ENCODE data around the gene OPCML. TPM values are rescaled to one million over a fixed set of nuclear protein-coding genes. Genes with fewer than 3 reads are reported as not detected.

OPCML gene
- total RNA-seq, 1 experiment from 2014 or later, result 0.94 TPM

DNA sequence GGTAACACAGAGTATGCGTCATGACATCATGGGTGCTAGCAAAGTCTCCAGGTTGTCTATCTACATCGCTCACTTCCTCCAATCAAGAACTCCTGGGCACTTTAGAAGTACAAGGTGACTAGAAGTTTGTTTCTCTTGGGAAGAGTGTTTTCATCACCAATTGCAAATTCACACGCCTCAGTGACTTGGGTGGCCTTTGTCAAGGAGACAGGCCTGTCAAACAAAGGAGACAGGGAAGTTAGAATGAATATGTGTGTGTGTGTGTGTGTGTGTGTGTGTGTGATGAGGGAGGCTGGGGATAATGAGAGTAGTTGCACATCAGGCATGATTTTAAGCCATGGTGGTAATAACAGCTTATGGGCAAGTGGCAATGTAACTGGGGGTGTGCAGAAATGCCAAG is 953.2 kb downstream of the OPCML start:
- H2BK12ac ChIP-seq (ENCODE audit: insufficient read length, low read depth, low read length), result no peak overlapping the region
- no peak overlapping the region for H2BK20ac ChIP-seq (ENCODE audit: low read depth, low read length, poor library complexity, severe bottlenecking)
- H2BK15ac ChIP-seq (ENCODE audit: low read depth, low read length), result no peak overlapping the region
- WGBS (ENCODE audit: extremely low coverage, insufficient read length, low lambda C conversion rate), result no CpG with 5 or more reads among the region's 3 CpGs
- H3K79me1 ChIP-seq (ENCODE audit: insufficient read depth, low read depth, low read length, poor library complexity, severe bottlenecking), result no peaks in the 10 kb centered on the region
- H2BK5ac ChIP-seq (ENCODE audit: insufficient read length, low read length), result no peak overlapping the region
- H2BK120ac ChIP-seq (ENCODE audit: low read depth, low read length, poor library complexity, severe bottlenecking), result no peak overlapping the region
- DNase-seq, result no peak
- peaks cover 3% of the 10 kb centered on the region; the same call in 1 of the 2 replicates for H3K4me1 ChIP-seq (ENCODE audit: insufficient read depth, low read length)
- H4K8ac ChIP-seq (replicated peaks; ENCODE audit: insufficient read length, low read depth, low read length), result no peak overlapping the region
- H4K91ac ChIP-seq (ENCODE audit: insufficient read length, low read depth, low read length), result no peak overlapping the region
- no peak overlapping the region for H3K4me3 Mint-ChIP-seq
- H3K18ac ChIP-seq (ENCODE audit: insufficient read length, low read depth, low read length), result no peak overlapping the region
- H3K4me1 Mint-ChIP-seq, result peaks cover 10 to 16% of the 10 kb centered on the region in 2 experiments
- H3K9me3 Mint-ChIP-seq, result 0 out of 5 replicates have a peak, but pooled peaks cover 0 to 3% of the 10 kb centered on the region in 2 experiments
- no peak overlapping the region for H3K4me2 ChIP-seq (ENCODE audit: insufficient read depth, insufficient read length, low read length)
- H3K79me2 ChIP-seq (ENCODE audit: insufficient read depth, low read length), result no peaks in the 10 kb centered on the region
- H3K14ac ChIP-seq (ENCODE audit: insufficient read depth, low read length), result no peak overlapping the region
- H2AK5ac ChIP-seq (ENCODE audit: insufficient read length, low read length), result no peak overlapping the region
- H3K23me2 ChIP-seq (ENCODE audit: insufficient read length, low read depth, low read length, poor library complexity, severe bottlenecking), result no peaks in the 10 kb centered on the region
- no peak overlapping the region for H3K27ac Mint-ChIP-seq
- H3K27ac ChIP-seq (ENCODE audit: insufficient read length, low read depth, low read length), result no peak overlapping the region
- TF ChIP-seq, protein P1, sequence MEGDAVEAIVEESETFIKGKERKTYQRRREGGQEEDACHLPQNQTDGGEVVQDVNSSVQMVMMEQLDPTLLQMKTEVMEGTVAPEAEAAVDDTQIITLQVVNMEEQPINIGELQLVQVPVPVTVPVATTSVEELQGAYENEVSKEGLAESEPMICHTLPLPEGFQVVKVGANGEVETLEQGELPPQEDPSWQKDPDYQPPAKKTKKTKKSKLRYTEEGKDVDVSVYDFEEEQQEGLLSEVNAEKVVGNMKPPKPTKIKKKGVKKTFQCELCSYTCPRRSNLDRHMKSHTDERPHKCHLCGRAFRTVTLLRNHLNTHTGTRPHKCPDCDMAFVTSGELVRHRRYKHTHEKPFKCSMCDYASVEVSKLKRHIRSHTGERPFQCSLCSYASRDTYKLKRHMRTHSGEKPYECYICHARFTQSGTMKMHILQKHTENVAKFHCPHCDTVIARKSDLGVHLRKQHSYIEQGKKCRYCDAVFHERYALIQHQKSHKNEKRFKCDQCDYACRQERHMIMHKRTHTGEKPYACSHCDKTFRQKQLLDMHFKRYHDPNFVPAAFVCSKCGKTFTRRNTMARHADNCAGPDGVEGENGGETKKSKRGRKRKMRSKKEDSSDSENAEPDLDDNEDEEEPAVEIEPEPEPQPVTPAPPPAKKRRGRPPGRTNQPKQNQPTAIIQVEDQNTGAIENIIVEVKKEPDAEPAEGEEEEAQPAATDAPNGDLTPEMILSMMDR (conservative IDR thresholded peaks at IDR 0.05), result no peak
- H3K27me3 ChIP-seq (ENCODE audit: insufficient read depth, low read length), result no peaks in the 10 kb centered on the region
- H3K56ac ChIP-seq (ENCODE audit: insufficient read length, low read depth, low read length), result no peak overlapping the region
- H3T11ph ChIP-seq (ENCODE audit: low read length), result no peak overlapping the region
- H3K4ac ChIP-seq (ENCODE audit: low read depth, low read length), result no peak overlapping the region
- no peak overlapping the region for H4K5ac ChIP-seq (ENCODE audit: insufficient read length, low read depth, low read length)
- no peaks in the 10 kb centered on the region for H4K20me1 ChIP-seq (ENCODE audit: control insufficient read depth, insufficient read depth, insufficient read length)
- no peak overlapping the region for H3K9ac ChIP-seq (ENCODE audit: extremely low read depth, insufficient read length, low read length)
- H3K23ac ChIP-seq (ENCODE audit: insufficient read length, low read depth, low read length), result no peak overlapping the region
- no peak overlapping the region for H2AFZ ChIP-seq (ENCODE audit: low read length)
- H3K27me3 Mint-ChIP-seq (ENCODE audit: low read depth), result no peaks in the 10 kb centered on the region; the same call in 1 of the 2 replicates
- no peaks in the 10 kb centered on the region for H3K9me3 ChIP-seq (ENCODE audit: control insufficient read depth, low read depth, low read length)
- peaks cover 0 to 5% (median 0%) of the 10 kb centered on the region in 3 experiments; a peak in 2 of 7 replicates for H3K36me3 Mint-ChIP-seq (ENCODE audit: insufficient read depth in 1 of 3, low read depth in 3 of 3)

Measured in H9 (cell line).